ENCODE measurements around the gene SKAP1. TPM values are rescaled to one million over a fixed set of nuclear protein-coding genes. Genes with fewer than 3 reads are reported as not detected.

SKAP1 gene
- total RNA-seq, 1 donor from 2014 or later: 5.1 TPM

DNA sequence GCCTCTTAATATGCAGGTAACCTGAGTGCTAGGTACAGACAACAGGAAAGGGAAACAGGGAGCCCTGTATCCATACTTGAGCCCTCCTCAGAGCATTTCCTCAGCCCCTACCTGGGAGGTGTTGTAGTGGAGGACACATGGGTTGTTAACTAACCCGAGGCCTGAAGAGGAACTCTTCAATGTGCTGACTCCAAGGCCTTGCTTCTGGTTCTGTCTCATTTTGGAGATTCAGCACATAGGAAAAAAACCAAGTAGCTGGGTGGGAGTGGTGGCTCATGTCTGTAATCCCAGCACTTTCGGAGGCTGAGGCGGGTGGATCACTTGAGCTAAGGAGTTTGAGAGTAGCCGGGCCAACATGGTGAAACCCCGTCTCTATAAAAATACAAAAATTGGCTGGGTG lies 297.6 kb downstream of the SKAP1 start:
- Histone ChIP-seq H3K36me3 (no peaks in the 10 kb centered on the region), H3K27me3 (no peaks in the 10 kb centered on the region), H3K4me3 (no peak overlapping the region), H3K4me1 (no peaks in the 10 kb centered on the region), H3K27ac (no peak overlapping the region), H3K9me3 (no peaks in the 10 kb centered on the region)
- ATAC-seq (no peak), DNase-seq (no peak)
- intact Hi-C loops (cut with DNase I): loop anchor here (10.0 kb wide), 1 partner anchor 48 kb away; no protein-coding TSS in a partner anchor
- no peak for TF ChIP-seq CTCF (IDR thresholded peaks at IDR 0.05)

DNA sequence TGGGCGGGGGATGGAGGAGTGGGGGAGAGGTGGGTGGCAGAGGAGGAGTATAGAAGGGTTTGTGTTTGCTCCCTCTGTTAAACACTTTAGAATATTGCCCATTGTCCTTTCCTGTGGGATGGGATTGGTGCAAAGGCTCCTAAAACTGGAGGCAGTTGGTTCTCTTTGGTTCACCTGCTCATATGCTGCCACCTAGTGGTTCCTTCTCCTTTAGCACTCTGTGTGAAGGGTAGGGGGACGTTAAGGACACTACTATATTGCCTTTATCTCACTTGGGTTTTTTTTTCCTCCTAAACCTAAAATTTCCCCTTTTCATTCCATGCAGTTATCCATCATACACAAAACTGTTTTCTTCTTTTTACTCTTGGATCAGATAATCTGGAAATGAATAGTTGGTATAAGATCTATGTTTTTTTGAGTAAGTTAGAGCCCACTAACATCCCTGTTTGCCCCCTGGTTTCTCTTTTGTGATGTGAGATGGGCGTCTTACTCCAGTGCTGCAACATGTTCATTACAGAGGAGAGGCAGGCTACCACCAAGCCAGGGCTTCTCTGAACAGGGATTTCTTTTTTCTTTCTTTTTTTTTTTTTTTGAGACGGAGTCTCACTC lies 298.7 kb downstream of the SKAP1 start:
- Histone ChIP-seq H3K4me3 (no peak overlapping the region), H3K27me3 (no peaks in the 10 kb centered on the region), H3K36me3 (peaks cover 3% of the 10 kb centered on the region), H3K4me1 (no peaks in the 10 kb centered on the region), H3K9me3 (no peaks in the 10 kb centered on the region), H3K27ac (no peak overlapping the region)
- TF ChIP-seq CTCF (IDR thresholded peaks at IDR 0.05): peak; percentile 84
- intact Hi-C loops (cut with DNase I): loop anchor here (10.0 kb wide), 1 partner anchor 47 kb away; no protein-coding TSS in a partner anchor
- no peak for DNase-seq
- ATAC-seq: peak; percentile 96

- Histone ChIP-seq H3K36me3 (peaks cover 11% of the 10 kb centered on the region), H3K27ac (no peak overlapping the region), H3K4me3 (no peak overlapping the region), H3K4me1 (no peaks in the 10 kb centered on the region), H3K27me3 (no peaks in the 10 kb centered on the region), H3K9me3 (no peaks in the 10 kb centered on the region)
- intact Hi-C loops (cut with DNase I): loop anchor here (10.0 kb wide), 1 partner anchor 45 kb away; no protein-coding TSS in a partner anchor
- no peak for ATAC-seq
- TF ChIP-seq CTCF (IDR thresholded peaks at IDR 0.05): no peak
- DNase-seq: no peak
These were observed 300.0 kb downstream of the SKAP1 start for GRCh38 chr17:48129981-48130380.

GRCh38 chr17:48128400-48128799 lies 301.6 kb downstream of the SKAP1 start:
- H3K27ac ChIP-seq: no peak overlapping the region
- intact Hi-C loops (cut with DNase I): no loop called here
- no peak overlapping the region for H3K4me3 ChIP-seq

DNA sequence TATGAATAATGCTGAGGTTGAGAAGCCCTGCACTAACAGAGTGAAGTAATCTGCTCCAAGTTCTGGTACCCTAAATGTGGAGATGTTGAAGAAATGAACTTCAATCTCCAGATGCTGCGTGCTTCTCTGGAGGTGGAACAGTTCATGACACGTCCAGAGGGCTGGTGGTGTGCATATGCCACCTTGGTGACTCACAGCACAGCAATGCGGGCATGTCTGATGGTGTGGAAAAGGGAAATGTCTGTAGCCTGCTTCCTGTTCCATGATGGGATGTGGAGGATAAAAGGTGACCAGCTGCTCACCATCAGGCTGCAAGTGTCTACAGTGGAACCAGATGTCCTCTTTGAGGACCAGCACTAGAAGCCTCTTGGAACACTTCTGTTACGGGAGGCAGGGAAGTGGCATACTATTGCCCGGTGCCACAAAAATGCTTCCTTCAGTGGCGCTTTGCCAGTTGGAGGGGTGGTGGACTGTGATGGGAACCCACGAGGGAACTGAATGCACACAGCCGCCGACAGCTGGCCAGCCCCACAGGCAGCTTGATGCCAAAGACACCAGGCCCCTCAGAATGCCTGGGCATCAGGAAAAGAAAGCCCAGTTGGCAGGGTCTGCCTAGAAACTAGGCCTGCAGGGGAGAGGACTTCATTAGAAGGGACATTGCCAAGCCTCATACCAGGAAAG lies 302.5 kb downstream of the SKAP1 start:
- Histone ChIP-seq H3K4me1 (no peaks in the 10 kb centered on the region), H3K27ac (no peak overlapping the region), H3K4me3 (no peak overlapping the region), H3K9me3 (no peaks in the 10 kb centered on the region), H3K27me3 (no peaks in the 10 kb centered on the region), H3K36me3 (peaks cover 20% of the 10 kb centered on the region)
- intact Hi-C loops (cut with DNase I): no loop called here
- no peak for TF ChIP-seq CTCF (IDR thresholded peaks at IDR 0.05)
- ATAC-seq: peak; percentile 21
- no peak for DNase-seq

More at GRCh38 chr17:48128400-48128799, 301.6 kb downstream of the SKAP1 start:
- no peak for ATAC-seq
- DNase-seq: no peak
- no peaks in the 10 kb centered on the region for H3K27me3 ChIP-seq
- H3K4me1 ChIP-seq: no peaks in the 10 kb centered on the region
- no peaks in the 10 kb centered on the region for H3K9me3 ChIP-seq
- TF ChIP-seq CTCF (IDR thresholded peaks at IDR 0.05): no peak
- peaks cover 11% of the 10 kb centered on the region for H3K36me3 ChIP-seq
